Activated CD8-positive, alpha-beta memory T cell treated with anti-CD3 and anti-CD28 coated beads for 4 hours (primary cell): ENCODE data around the gene TAGLN.
"Not testable (repeated sequence)": the region's sequence is repeated elsewhere in the genome, so short reads cannot be mapped to it uniquely, and the experiment has no call there.

Source experiments
- DNase-seq, 2 donors: peaks; one replicate each; pipeline ENCODE4 v3.0.0-alpha.2; 2020; ENCODE audit warnings: low read depth in 2 of 2

TAGLN gene

GRCh38 chr11:117180661-117181585 is 18.2 kb upstream of the TAGLN start:
- peak in 1 of 2 donors; percentile 9 for DNase-seq

DNA sequence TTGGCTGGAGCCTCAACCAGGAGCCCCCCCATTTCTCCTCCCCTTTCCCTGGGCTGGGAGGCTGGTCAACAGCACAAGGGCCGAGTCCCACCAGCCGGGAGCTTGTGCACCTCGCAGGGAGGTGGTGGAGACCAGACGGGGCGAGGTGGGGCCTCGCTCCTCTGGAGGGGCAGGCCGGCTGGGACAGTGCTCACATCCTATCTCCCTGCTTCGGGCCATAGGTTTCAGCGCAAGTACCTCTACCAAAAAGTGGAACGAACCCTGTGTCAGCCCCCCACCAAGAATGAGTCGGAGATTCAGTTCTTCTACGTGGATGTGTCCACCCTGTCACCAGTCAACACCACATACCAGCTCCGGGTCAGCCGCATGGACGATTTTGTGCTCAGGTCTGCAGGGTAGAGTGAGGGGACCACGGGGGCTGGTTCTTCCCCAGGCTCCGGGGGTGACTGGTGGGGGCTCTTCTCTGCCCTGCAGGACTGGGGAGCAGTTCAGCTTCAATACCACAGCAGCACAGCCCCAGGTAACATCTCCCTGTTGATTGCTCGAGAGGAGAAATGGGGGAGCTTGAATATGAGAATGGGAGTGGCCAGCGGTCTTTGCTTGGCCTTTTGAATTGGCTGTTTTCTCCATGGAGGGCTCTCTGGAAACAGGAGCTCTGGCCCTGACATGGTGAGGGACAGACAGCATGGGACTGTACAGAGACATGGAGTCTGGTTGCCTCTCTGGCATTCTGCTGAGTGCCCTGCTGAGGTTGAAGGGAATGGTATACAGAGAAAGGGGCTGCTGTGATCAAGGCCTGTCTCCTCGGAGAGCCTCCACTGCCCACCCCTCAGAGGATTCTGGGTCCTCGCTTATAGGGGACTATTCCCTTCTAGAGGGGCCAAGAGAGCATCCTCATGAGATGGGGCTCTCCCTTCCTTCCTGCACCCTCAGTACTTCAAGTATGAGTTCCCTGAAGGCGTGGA is 17.3 kb upstream of the TAGLN start:
- no peak for DNase-seq

- DNase-seq = no peak
These were observed 16.6 kb upstream of the TAGLN start for GRCh38 chr11:117182551-117182935.

GRCh38 chr11:117183178-117183577 is 16.0 kb upstream of the TAGLN start:
- not testable (repeated sequence) for DNase-seq

- DNase-seq = no peak
These were observed 15.3 kb upstream of the TAGLN start for GRCh38 chr11:117183724-117184349.

GRCh38 chr11:117185736-117186430 is 13.3 kb upstream of the TAGLN start:
- DNase-seq = no peak

- no peak for DNase-seq
These were observed 12.8 kb upstream of the TAGLN start for GRCh38 chr11:117186431-117186761.

DNA sequence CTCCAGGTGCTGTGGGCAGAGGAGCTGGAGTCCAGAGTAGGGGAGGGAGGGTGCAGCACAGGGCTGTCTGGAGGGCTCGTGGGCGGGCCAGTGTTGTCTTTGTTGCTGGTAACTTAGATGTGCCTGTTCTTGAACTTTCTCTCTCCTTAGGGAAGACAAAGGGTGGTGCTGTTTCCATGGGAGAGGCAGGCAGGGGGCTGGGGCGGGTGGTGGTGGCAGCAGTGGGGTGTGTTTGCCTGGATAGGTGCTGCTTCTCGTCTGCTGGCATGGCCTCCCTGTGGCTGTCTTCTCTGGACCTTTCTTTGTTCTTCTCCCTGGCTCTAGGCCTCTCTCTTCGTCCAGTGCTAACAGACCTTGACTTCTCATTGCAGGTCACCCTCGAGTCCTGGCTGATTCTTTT is 12.2 kb upstream of the TAGLN start:
- no peak for DNase-seq

GRCh38 chr11:117187428-117187798 is 11.8 kb upstream of the TAGLN start:
- no peak for DNase-seq

DNA sequence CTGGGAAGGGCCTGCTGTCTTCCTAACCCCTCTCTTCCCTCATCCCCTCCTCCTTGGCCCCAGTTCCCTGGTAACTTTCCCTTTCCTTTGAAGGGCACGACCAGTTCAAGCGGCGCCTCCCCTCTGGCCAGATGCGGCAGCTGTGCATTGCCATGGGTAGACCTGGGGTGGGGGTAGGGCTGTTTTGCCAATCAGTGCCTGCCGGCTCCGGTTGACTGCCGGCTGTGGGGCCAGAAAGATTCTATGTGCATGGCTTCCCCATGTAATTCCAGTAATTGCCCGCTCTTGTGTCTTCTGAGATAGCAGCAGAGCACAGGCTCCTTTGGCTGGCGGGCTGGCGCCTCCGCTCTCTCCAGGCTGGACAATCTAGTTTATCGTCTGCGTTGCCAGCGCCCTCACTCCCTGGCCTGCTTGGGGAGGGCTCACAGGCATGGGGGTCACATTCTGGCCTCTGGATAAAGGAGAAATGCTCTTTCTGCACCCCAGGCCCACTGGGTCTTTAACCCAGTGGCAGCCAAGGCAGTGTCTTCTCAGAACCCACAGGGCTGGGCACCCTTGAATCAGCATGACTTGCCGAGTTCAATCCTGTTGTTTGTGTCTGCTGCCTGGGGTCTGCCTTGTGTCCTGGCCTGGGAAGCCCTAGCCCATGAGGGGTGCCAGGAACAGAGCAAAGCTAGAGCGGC is 11.2 kb upstream of the TAGLN start:
- DNase-seq = no peak

DNA sequence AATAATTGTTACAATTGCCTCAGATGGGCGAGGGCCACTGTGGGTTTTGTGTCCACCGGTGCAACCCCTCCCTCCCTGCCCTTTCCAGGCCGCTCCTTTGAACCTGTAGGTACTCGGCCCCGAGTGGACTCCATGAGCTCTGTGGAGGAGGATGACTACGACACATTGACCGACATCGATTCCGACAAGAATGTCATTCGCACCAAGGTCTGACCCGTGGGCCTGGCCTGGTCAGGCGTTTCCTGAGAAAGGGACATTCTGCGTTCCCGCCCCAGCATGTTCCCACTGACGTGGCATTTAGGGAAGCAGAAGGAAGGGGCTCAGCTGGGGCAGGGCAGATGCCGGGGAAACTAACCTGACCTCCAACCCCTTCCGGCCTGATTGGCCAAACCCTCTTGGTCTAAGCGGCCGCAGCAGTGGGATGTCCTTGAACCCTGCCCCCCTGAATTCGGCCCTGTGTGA is 10.5 kb upstream of the TAGLN start:
- no peak for DNase-seq

DNA sequence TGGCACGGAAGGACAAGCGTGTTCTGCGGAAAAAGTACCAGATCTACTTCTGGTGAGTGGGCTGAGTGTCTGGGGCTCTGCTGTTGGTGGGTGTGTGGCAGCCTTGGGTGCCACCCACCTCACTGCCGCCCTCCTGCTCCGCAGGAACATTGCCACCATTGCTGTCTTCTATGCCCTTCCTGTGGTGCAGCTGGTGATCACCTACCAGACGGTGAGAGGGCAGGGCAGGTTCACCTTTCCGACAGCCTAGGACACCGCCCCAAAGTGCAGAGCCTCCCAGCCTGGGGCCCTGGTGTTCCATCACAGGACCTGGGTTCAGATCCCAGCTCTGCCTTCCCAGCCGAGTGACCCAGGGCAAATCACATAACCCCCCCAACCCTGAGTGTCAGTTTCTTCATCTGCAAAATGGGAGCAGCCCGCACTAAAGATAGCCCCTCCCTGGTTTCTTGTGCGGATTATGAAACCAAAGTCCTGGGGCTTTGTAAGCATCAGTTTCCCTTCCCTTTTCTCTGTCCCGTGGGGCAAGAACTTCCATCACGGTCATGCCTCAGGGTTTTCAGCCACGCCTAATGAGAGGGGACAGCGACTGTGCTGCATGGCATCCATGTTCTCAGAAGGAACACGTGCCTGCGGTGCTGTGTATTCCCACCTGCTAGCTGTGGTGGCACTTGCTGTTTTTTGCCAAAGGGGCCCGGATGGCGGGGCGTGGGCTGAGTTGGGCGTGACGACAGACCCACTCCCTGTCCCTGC is 9.8 kb upstream of the TAGLN start:
- DNase-seq = no peak

- no peak for DNase-seq
These were observed 9.1 kb upstream of the TAGLN start for GRCh38 chr11:117189941-117190544.

- DNase-seq = no peak
These were observed 7.3 kb upstream of the TAGLN start for GRCh38 chr11:117191680-117192400.

DNA sequence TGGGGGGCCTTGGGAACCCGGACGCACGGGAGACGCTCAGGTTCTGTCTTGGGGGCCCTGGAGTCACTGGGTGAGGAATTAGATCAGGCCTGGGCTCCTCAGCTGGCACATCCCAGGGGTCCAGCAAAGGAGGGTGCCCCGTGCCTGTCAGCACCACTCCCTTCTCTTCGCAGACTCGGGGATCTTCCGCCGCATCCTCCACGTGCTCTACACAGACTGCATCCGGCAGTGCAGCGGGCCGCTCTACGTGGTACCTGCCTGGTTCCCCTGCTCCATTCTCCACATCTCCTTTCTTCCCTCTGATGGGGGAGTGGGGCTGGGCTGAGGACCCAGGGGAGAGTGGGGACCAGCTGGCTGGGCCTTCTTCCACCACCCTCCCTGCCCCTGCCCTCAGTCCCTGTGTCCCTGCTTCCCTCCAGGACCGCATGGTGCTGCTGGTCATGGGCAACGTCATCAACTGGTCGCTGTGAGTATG is 6.7 kb upstream of the TAGLN start:
- no peak for DNase-seq

DNA sequence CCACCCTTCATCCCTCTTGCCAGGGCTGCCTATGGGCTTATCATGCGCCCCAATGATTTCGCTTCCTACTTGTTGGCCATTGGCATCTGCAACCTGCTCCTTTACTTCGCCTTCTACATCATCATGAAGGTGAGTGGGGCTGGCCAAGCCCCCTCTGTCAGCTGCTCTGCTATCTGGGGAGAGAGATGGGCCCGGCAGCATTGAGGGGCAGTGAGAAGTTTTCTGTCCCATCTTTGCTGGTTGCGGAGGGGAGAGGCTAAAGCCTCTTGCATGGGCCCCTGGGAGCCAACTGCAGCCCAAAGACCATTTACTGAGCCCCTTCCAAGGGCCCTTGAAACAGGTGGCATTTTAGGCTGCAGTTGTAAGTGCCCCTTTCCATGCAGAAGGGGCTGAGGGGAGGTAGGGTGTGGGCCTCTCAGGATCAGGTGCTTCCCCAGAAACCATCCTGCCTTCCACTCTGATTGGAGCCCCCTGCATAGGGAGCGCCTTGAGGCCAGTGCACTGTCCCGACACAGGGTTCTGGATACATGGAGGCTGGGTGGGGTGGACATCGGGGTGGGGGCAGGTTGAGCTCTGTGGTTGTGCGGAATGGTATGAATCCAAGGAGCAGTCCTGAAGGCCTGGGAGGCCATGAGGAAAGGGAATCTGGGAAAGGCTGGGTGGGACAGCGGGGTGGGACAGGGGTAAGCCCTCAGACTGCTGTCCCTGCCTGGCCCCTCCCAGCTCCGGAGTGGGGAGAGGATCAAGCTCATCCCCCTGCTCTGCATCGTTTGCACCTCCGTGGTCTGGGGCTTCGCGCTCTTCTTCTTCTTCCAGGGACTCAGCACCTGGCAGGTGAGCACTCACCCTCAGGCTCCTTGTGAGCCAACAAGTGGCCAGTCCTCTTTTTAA is 5.8 kb upstream of the TAGLN start:
- no peak for DNase-seq

- no peak for DNase-seq
These were observed 4.9 kb upstream of the TAGLN start for GRCh38 chr11:117194267-117194666.

DNA sequence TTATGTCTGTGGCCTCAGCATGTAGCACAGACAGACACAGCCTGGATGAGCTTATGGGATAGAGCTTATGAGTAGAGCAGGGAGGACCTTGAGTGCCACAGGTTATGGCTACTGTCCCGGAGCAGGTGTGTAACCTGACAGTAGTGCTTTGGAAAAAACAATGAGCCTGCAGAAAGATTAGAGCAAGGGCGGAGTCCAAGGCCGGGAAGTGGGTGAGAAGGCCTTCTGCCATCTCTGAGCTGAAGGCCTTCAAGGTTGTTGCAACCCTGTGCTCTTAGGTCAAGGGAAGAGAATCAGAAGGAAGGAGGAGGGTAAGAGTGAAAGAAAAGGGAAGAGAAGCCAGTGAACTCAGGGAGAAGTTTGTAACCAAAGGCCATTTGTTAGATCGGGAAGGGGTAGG is 3.9 kb upstream of the TAGLN start:
- no peak for DNase-seq
